SU-DHL-6 (cell line): ENCODE results near the gene PRAC2.

Experiments used
- CTCF ChIP-seq: fragments of 200-600 bp; sonication (generic); IDR thresholded peaks from one replicate; pipeline ENCODE4 v1.5.1; 2017; ENCODE audit warnings: antibody characterized with exemption, mild to moderate bottlenecking, low read length, moderate library complexity; ENCODE audit not compliant: insufficient read depth, poor library complexity, severe bottlenecking
- EZH2phosphoT487 ChIP-seq: fragments of 200-600 bp; sonication (generic), shearing (Covaris generic); conservative IDR thresholded peaks from 2 replicates; pipeline ENCODE4 v1.6.1; 2018; ENCODE audit warnings: mild to moderate bottlenecking, antibody characterized with exemption, low read length, moderate library complexity, mixed read lengths

DNA sequence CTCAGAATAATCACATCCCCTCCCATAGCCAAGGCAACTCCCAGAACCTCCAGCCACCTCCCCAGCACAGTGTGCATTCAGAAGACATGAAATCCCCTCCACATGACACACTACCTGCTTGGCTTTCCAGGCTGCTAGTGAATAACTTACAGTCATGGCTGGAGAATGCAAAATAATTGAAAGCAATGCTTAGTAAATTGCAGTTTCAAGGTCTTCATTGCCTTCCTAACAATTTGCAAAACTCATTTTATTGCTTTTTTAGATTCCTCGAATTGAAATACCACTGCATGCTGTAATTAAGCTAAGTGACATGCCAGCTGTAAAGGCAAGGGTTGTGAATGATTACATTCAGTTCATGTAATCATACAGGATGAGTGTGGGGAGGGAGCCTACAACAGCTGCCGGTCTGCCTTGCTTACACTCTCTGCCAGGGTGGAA is 34.6 kb downstream of the PRAC2 start:
- TF ChIP-seq CTCF = no peak
- no peak for TF ChIP-seq EZH2phosphoT487
